Liver (tissue), 2 donors: ENCODE measurements around the gene RPS3.

Experiments used
- CTCF ChIP-seq: fragments of 150-350 bp; IDR thresholded peaks from 2 replicates; pipeline ENCODE4 v1.5.1; 2017; ENCODE audit warnings: improper control_type of control experiment, low read depth, low read length; ENCODE audit not compliant: missing input control
- ZBTB33 ChIP-seq: IDR thresholded peaks from 2 replicates; pipeline ENCODE4 v1.6.1; 2016; ENCODE audit warnings: antibody characterized with exemption
- donor health status: healthy.

- TF ChIP-seq CTCF (no peak), ZBTB33 (no peak)
Observed at GRCh38 chr11:75431533-75432525, 32.5 kb downstream of the RPS3 start.
